Calu3 (cell line): ENCODE measurements around the gene FANCD2OS. TPM values are rescaled to one million over a fixed set of nuclear protein-coding genes. Genes with fewer than 3 reads are reported as not detected.
A peak's percentile ranks its signal among the peaks of the same experiment; 100 is the strongest.

ENCODE experiments used
- Bru-seq: library from RNA; stranded (reverse); fragments of 400-500 nt; gene quantifications from one replicate; lab custom pipeline; 2021; lab: Mats Ljungman, UMichigan
- BruChase-seq, 2 experiments: library from RNA; stranded (reverse); fragments of 400-500 nt; gene quantifications; one replicate each; lab custom pipeline; 2021; lab: Mats Ljungman, UMichigan
- BruUV-seq: library from RNA; stranded (reverse); fragments of 400-500 nt; replicated peaks from 2 replicates; lab custom pipeline; 2021; lab: Mats Ljungman, UMichigan
- CTCF ChIA-PET: fragments of 300-600 bp; sonication (Branson Sonifier 250); formaldehyde crosslinking; loops from one replicate; lab custom pipeline; 2022; ENCODE audit warnings: antibody characterized with exemption; lab: Charles Lee
- DNase-seq: peaks from one replicate; pipeline ENCODE4 v3.0.0; 2022
- H3K27ac Mint-ChIP-seq: one replicate; pipeline ENCODE4 v1.8.0; 2022; ENCODE audit warnings: mixed read lengths; ENCODE audit not compliant: unreplicated experiment
- H3K27me3 Mint-ChIP-seq: one replicate; pipeline ENCODE4 v1.8.0; 2022; ENCODE audit warnings: mixed read lengths; ENCODE audit not compliant: unreplicated experiment
- H3K36me3 Mint-ChIP-seq: one replicate; pipeline ENCODE4 v1.8.0; 2022; ENCODE audit warnings: mild to moderate bottlenecking, moderate library complexity, mixed read lengths; ENCODE audit not compliant: insufficient read depth, unreplicated experiment
- H3K4me1 Mint-ChIP-seq: one replicate; pipeline ENCODE4 v1.8.0; 2022; ENCODE audit warnings: mild to moderate bottlenecking, low read depth, mixed read lengths; ENCODE audit not compliant: unreplicated experiment
- H3K4me3 Mint-ChIP-seq: one replicate; pipeline ENCODE4 v1.8.0; 2022; ENCODE audit warnings: mild to moderate bottlenecking, low read depth, moderate library complexity, mixed read lengths; ENCODE audit not compliant: unreplicated experiment
- H3K9me3 Mint-ChIP-seq: one replicate; pipeline ENCODE4 v1.8.0; 2022; ENCODE audit warnings: low read depth, mixed read lengths; ENCODE audit not compliant: unreplicated experiment
- intact Hi-C: fragments of 100-400 bp; cut with micrococcal nuclease; formaldehyde crosslinking; loops from one replicate; pipeline ENCODE4 v1.10.0; 2022; ENCODE audit not compliant: unreplicated experiment
- long read RNA-seq: library from polyadenylated mRNA; stranded (forward); transcript quantifications from one replicate; pipeline ENCODE4 v2.0.0, GENCODE V29; 2022
- total RNA-seq: library from RNA; stranded (reverse); gene quantifications from 2 replicates; pipeline ENCODE4 v1.2.3, GENCODE V29; 2022
- TF ChIP-seq, protein P1 (sequence below): fragments of 200-600 bp; IDR thresholded peaks from one replicate; pipeline ENCODE4 v1.8.0; 2022; ENCODE audit warnings: antibody characterized with exemption; ENCODE audit not compliant: unreplicated experiment

Gene FANCD2OS, protein sequence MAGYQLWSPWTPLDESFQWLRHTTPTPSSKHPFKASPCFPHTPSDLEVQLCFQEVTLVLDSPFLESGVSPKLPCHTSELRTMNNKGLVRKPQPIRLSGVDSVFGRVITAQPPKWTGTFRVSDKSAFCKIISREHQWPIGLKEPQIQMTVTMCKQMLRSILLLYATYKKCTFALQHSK
- total RNA-seq = not detected in 2 replicates
- percentile 8 among the genes with signal in this experiment for Bru-seq, nascent RNA
- percentile 12 among the genes with signal in this experiment for BruChase-seq, experiment 1, labeled RNA remaining after a 6-hour chase
- BruChase-seq, experiment 2, labeled RNA remaining after a 2-hour chase = percentile 6 among the genes with signal in this experiment
- long read RNA-seq, partial matches to known transcripts = 0 of 15 reads
- long read RNA-seq, other reads (novel, unspliced or antisense) = 14 of 15 reads

DNA sequence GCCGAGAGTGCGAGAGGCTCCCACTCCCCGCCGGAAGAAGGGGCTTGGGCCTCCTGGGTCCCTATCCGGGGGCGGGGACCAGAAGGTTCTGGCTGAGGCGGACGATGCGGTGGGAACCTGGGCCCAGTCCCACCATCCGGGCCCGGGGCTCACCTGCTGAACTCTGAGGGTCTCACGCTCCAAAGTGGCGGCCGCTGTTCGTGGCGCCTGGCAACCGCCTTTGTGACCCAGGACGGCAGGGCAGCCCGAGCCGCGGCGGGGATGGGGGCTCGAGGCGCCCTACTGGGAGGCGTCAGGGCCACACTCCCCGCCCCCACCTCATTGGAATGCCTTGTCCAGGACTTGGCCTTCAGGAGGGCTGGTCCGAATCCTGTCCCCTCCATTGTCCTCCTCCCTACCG, at the start of gene FANCD2OS:
Gene FANCD2OS, minus strand, starts transcription at position 165 of the 400 bp plus-strand sequence. CDS start 3,481 bp downstream, outside the sequence.
- intact Hi-C loops = no loop called here
- TF ChIP-seq, protein P1, sequence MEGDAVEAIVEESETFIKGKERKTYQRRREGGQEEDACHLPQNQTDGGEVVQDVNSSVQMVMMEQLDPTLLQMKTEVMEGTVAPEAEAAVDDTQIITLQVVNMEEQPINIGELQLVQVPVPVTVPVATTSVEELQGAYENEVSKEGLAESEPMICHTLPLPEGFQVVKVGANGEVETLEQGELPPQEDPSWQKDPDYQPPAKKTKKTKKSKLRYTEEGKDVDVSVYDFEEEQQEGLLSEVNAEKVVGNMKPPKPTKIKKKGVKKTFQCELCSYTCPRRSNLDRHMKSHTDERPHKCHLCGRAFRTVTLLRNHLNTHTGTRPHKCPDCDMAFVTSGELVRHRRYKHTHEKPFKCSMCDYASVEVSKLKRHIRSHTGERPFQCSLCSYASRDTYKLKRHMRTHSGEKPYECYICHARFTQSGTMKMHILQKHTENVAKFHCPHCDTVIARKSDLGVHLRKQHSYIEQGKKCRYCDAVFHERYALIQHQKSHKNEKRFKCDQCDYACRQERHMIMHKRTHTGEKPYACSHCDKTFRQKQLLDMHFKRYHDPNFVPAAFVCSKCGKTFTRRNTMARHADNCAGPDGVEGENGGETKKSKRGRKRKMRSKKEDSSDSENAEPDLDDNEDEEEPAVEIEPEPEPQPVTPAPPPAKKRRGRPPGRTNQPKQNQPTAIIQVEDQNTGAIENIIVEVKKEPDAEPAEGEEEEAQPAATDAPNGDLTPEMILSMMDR = no peak
- no peak within 1 kb of the TSS for H3K4me3 Mint-ChIP-seq
- no TSS peak for BruUV-seq
- no peaks in the 10 kb centered on the region for H3K9me3 Mint-ChIP-seq
- H3K27me3 Mint-ChIP-seq = no peaks in the 10 kb centered on the region
- no peak within 1 kb of the TSS for H3K27ac Mint-ChIP-seq
- CTCF ChIA-PET = no interaction called here
- no peak for DNase-seq
- H3K4me1 Mint-ChIP-seq = no peaks in the 10 kb centered on the region
- H3K36me3 Mint-ChIP-seq = no peaks in the 10 kb centered on the region

DNA sequence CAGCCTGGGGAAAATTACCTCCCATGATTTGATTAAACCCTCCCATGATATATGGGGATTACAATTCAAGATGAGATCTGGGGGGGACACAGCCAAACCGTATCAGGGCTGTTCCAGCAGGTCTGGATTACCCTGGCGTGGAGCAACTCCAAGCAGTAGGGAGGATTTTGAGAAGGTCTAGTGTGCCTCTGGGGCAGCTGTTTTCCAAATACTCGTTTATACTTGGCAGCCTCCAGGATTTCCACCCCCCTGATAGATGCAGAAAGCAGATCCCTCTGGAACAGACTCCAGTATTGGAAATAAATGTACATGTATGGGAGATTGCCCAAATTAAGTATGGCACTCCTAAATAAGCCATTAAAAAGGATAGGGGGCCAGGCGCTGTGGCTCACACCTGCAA, 49.0 kb upstream of the FANCD2OS start:
- TF ChIP-seq, protein P1 = no peak
- BruUV-seq = no TSS peak
- Mint-ChIP-seq H3K4me3 (no peak overlapping the region), H3K27ac (no peak overlapping the region), H3K36me3 (peaks cover 30% of the 10 kb centered on the region), H3K4me1 (no peaks in the 10 kb centered on the region), H3K9me3 (no peaks in the 10 kb centered on the region), H3K27me3 (no peaks in the 10 kb centered on the region)
- no peak for DNase-seq
- intact Hi-C loops = no loop called here
- CTCF ChIA-PET = no interaction called here

DNA sequence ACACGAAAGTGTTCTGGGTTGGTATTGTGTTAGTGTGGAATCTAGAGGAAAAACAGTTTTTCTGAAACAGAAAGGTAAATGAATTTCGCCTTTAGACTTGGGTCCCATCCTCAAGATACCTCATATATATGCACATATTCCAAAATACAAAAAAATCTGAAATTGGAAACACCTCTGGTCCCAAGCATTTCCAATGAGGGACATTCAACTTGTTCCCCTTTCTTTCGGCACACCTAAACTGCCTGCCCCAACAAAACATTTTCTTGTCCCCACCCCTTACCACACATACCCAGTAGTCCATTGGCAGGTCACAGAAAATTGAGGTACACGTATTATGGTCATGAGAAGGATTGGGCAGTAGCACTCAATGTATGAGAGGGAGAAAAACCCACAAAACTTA, 47.6 kb upstream of the FANCD2OS start:
- H3K4me1 Mint-ChIP-seq = no peaks in the 10 kb centered on the region
- CTCF ChIA-PET = no interaction called here
- BruUV-seq = no TSS peak

DNA sequence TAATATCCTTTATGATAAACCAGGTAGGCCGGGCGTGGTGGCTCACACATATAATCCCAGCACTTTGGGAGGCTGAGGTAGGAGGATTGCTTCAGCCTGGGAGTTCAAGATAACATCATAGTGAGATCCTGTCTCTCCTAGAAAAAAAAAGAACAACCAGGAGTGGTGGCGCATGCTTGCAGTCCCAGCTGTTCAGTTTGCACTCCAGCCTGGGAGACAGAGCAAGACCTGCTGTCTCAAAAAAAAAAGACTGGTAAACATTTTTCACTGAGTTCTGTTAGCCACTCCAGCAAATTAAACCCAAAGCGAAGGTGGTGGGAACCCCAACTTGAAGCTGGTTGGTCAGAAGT, 47.0 kb upstream of the FANCD2OS start:
- no peak overlapping the region for H3K27ac Mint-ChIP-seq
- BruUV-seq = no TSS peak
- no peaks in the 10 kb centered on the region for H3K4me1 Mint-ChIP-seq
- DNase-seq = no peak
- intact Hi-C loops = no loop called here
- H3K36me3 Mint-ChIP-seq = peaks cover 49% of the 10 kb centered on the region
- TF ChIP-seq, protein P1 = no peak
- H3K4me3 Mint-ChIP-seq = no peak overlapping the region
- no peaks in the 10 kb centered on the region for H3K9me3 Mint-ChIP-seq
- CTCF ChIA-PET = no interaction called here
- no peaks in the 10 kb centered on the region for H3K27me3 Mint-ChIP-seq

More for the DNA sequence above, 47.6 kb upstream of the FANCD2OS start:
- H3K27me3 Mint-ChIP-seq = no peaks in the 10 kb centered on the region
- DNase-seq = no peak
- H3K9me3 Mint-ChIP-seq = no peaks in the 10 kb centered on the region
- peaks cover 43% of the 10 kb centered on the region for H3K36me3 Mint-ChIP-seq
- intact Hi-C loops = no loop called here
- no peak overlapping the region for H3K4me3 Mint-ChIP-seq
- TF ChIP-seq, protein P1 = no peak
- no peak overlapping the region for H3K27ac Mint-ChIP-seq
